ENCODE measurements around the gene SUCLG1.

DNA sequence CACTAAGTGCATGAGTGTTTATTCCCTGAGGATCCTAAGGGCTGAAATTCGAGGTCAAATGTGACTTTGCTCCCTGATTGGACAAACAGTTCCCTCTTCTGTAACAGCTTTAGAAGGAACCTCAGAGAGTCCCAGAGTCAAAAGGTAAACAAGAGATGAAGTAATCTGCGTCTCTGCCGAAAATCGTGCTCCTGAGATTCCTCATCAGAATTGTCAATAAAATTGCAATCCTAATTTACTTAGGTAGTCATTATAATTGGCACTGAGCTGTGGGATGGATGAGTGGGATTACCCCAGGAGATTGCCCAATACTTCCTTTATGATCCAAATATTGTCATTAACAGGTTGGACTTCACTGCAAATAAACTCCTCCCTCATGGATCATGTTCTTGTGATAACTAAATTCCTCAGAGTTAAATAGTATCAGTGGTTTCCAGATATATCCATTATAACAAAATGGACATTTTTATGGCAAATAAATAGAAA, 907 bp upstream of the SUCLG1 start:
- TF ChIP-seq, protein P1, sequence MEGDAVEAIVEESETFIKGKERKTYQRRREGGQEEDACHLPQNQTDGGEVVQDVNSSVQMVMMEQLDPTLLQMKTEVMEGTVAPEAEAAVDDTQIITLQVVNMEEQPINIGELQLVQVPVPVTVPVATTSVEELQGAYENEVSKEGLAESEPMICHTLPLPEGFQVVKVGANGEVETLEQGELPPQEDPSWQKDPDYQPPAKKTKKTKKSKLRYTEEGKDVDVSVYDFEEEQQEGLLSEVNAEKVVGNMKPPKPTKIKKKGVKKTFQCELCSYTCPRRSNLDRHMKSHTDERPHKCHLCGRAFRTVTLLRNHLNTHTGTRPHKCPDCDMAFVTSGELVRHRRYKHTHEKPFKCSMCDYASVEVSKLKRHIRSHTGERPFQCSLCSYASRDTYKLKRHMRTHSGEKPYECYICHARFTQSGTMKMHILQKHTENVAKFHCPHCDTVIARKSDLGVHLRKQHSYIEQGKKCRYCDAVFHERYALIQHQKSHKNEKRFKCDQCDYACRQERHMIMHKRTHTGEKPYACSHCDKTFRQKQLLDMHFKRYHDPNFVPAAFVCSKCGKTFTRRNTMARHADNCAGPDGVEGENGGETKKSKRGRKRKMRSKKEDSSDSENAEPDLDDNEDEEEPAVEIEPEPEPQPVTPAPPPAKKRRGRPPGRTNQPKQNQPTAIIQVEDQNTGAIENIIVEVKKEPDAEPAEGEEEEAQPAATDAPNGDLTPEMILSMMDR (IDR thresholded peaks at IDR 0.05): no peak
- no peak for TF ChIP-seq ZFX (IDR thresholded peaks at IDR 0.05; ENCODE audit: borderline replicate concordance)
